GM12878 (cell line): Measurements from ENCODE around the gene MTAP. TPM values are rescaled to one million over a fixed set of nuclear protein-coding genes. Genes with fewer than 3 reads are reported as not detected.

ENCODE experiments used
- ATAC-seq: fragments of 200-7000 bp; cut with Tn5 transposase; 3 replicates; pipeline ENCODE4 v1.9.1; 2020; ENCODE audit warnings: mild to moderate bottlenecking, moderate library complexity
- BruUV-seq: library from RNA; stranded (reverse); fragments of 400-500 nt; replicated peaks from 2 replicates; lab custom pipeline; 2021; lab: Mats Ljungman, UMichigan
- CTCF ChIA-PET: fragments of 300-600 bp; sonication (Branson Sonifier 250); formaldehyde crosslinking; extraction: SDS; loops from one replicate; lab custom pipeline; 2021; ENCODE audit warnings: inconsistent platforms; lab: Yijun Ruan, JAX
- POLR2A ChIA-PET: fragments of 350-600 bp; formaldehyde crosslinking; extraction: SDS; loops from one replicate; lab custom pipeline; 2021; ENCODE audit warnings: inconsistent platforms; lab: Charles Lee
- RAD21 ChIA-PET: fragments of 300-600 bp; sonication (Branson Sonifier 250); formaldehyde crosslinking; loops from one replicate; lab custom pipeline; 2023; ENCODE audit warnings: antibody characterized with exemption; ENCODE audit not compliant: unreplicated experiment; lab: Charles Lee
- SMC1A ChIA-PET: fragments of 300-600 bp; sonication (Branson Sonifier 250); formaldehyde crosslinking; loops from one replicate; lab custom pipeline; 2023; ENCODE audit not compliant: unreplicated experiment, uncharacterized antibody; lab: Charles Lee
- DNase-seq: peaks from one replicate; pipeline ENCODE4 v3.0.0-alpha.2; 2011; ENCODE audit warnings: low read depth, low spot score
- FAIRE-seq: peaks from 3 replicates; lab custom pipeline; 2011; peaks lifted over from hg19 to GRCh38; lab: Jason Lieb, UNC
- H2AFZ ChIP-seq: 2 replicates; pipeline ENCODE4 v1.6.0; 2011; ENCODE audit warnings: low read depth, low read length, control low read depth; ENCODE audit not compliant: control insufficient read depth
- H3K27ac ChIP-seq: 2 replicates; pipeline ENCODE4 v1.5.1; 2011; ENCODE audit warnings: control low read depth; ENCODE audit not compliant: control insufficient read depth, insufficient read depth
- H3K27me3 ChIP-seq, 2 experiments: replicated peaks in 1 of 2; 2 replicates each; pipeline versions ENCODE4 v1.6.0 to v1.6.1; 2011; ENCODE audit warnings: low read length in 1 of 2; ENCODE audit not compliant: control insufficient read depth in 2 of 2, insufficient read depth in 2 of 2
- H3K36me3 ChIP-seq, 2 experiments: 2 replicates each; pipeline ENCODE4 v1.5.1; 2011; ENCODE audit warnings: low read length in 1 of 2; ENCODE audit not compliant: control insufficient read depth in 2 of 2, insufficient read depth in 2 of 2
- H3K4me1 ChIP-seq: 2 replicates; pipeline ENCODE4 v1.6.1; 2011; ENCODE audit warnings: mild to moderate bottlenecking, low read length, moderate library complexity, mixed read lengths; ENCODE audit not compliant: control insufficient read depth, insufficient read depth
- H3K4me2 ChIP-seq: 2 replicates; pipeline ENCODE4 v1.6.0; 2011; ENCODE audit warnings: control low read depth; ENCODE audit not compliant: control insufficient read depth, insufficient read depth
- H3K4me3 ChIP-seq: fragments of 200-600 bp; sonication (generic); 2 replicates; pipeline ENCODE4 v1.5.1; 2016
- H3K79me2 ChIP-seq: 2 replicates; pipeline ENCODE4 v1.6.0; 2011; ENCODE audit warnings: low read length; ENCODE audit not compliant: control insufficient read depth, insufficient read depth
- H3K9ac ChIP-seq: 2 replicates; pipeline ENCODE4 v1.8.0; 2011; ENCODE audit warnings: low read length, control low read depth, mixed read lengths; ENCODE audit not compliant: control insufficient read depth, insufficient read depth
- H3K9me3 ChIP-seq: replicated peaks from 3 replicates; pipeline ENCODE4 v1.5.1; 2011; ENCODE audit warnings: mild to moderate bottlenecking, low read length; ENCODE audit not compliant: control insufficient read depth, insufficient read depth
- H4K20me1 ChIP-seq: 2 replicates; pipeline ENCODE4 v1.6.0; 2011; ENCODE audit not compliant: control insufficient read depth, insufficient read depth
- ATF7 ChIP-seq: fragments of 450-650 bp; IDR thresholded peaks from 2 replicates; pipeline ENCODE4 v1.6.1; 2016; ENCODE audit warnings: low read depth, mild to moderate bottlenecking
- E4F1 ChIP-seq: fragments of 450-650 bp; IDR thresholded peaks from 2 replicates; pipeline ENCODE4 v1.6.1; 2018; ENCODE audit warnings: borderline replicate concordance, mild to moderate bottlenecking; ENCODE audit not compliant: partially characterized antibody
- HCFC1 ChIP-seq: fragments of 150-350 bp; IDR thresholded peaks from 2 replicates; pipeline ENCODE4 v1.6.1; 2014; ENCODE audit warnings: low read length
- KDM1A ChIP-seq: fragments of 200-600 bp; sonication (generic); IDR thresholded peaks from 2 replicates; pipeline ENCODE4 v1.6.1; 2016; ENCODE audit warnings: borderline replicate concordance
- LARP7 ChIP-seq: fragments of 450-650 bp; IDR thresholded peaks from 2 replicates; pipeline ENCODE4 v1.6.1; 2017; ENCODE audit warnings: mild to moderate bottlenecking
- NKRF ChIP-seq: fragments of 450-650 bp; conservative IDR thresholded peaks from 2 replicates; pipeline ENCODE4 v1.6.1; 2017; ENCODE audit warnings: mild to moderate bottlenecking, moderate library complexity
- NR2C2 ChIP-seq: IDR thresholded peaks from 2 replicates; pipeline ENCODE4 v1.6.1; 2011; ENCODE audit warnings: borderline replicate concordance, low read depth; ENCODE audit not compliant: control insufficient read depth, insufficient read length
- PRDM15 ChIP-seq: fragments of 450-650 bp; formaldehyde crosslinking; IDR thresholded peaks from 2 replicates; pipeline ENCODE4 v1.4.0; 2020; ENCODE audit warnings: mild to moderate bottlenecking, moderate library complexity
- RB1 ChIP-seq: fragments of 450-650 bp; formaldehyde crosslinking; IDR thresholded peaks from 2 replicates; pipeline ENCODE4 v1.6.1; 2017; ENCODE audit warnings: mild to moderate bottlenecking, borderline replicate concordance
- RELB ChIP-seq: fragments of 450-650 bp; IDR thresholded peaks from 2 replicates; pipeline ENCODE4 v1.6.1; 2017; ENCODE audit warnings: low read depth, mild to moderate bottlenecking, moderate library complexity
- WGBS: methylation state at CpG from one replicate; pipeline ENCODE4 v1.1.6; 2016; ENCODE audit warnings: low lambda C conversion rate; ENCODE audit not compliant: insufficient replicate concordance, insufficient coverage; ENCODE audit errors: missing lambda C conversion rate; 5-methylcytosine and 5-hydroxymethylcytosine counted together
- in situ Hi-C: fragments of 300-500 bp; cut with MboI; formaldehyde crosslinking; loops from 9 replicates; pipeline ENCODE4 v1.14.3; 2018; ENCODE audit warnings: mixed read lengths
- intact Hi-C: fragments of 100-400 bp; cut with micrococcal nuclease; formaldehyde crosslinking; loops from one replicate; pipeline ENCODE4 v1.14.2; 2022; ENCODE audit not compliant: unreplicated experiment
- polyA plus RNA-seq, 11 experiments: library from polyadenylated mRNA; depleted of rRNA in 4 of 11; unstranded in 6 of 11; stranded (reverse) in 5 of 11; fragments of >200 nt; fragmentation: Nextera tagmentation in 4 of 11; fragmentation: Illumina TruSeq in 1 of 11; extraction: Ambion mirVana in 4 of 11; extraction: Trizol in 1 of 11; gene quantifications; 1 replicate in 1 of 11; 2 replicates in 10 of 11; pipeline versions ENCODE4 v1.2.1 to v1.2.3, GENCODE V29; 2011 to 2016; ENCODE audit warnings: inconsistent platforms in 2 of 11, missing spikeins in 2 of 11, low read depth in 1 of 11
- total RNA-seq, 4 experiments: library from RNA; depleted of rRNA in 3 of 4; stranded (reverse); fragments of >200 nt in 3 of 4; fragmentation: Illumina TruSeq in 1 of 4; extraction: Trizol in 1 of 4; gene quantifications; 2 replicates each; pipeline versions ENCODE4 v1.2.1 to v1.2.3, GENCODE V29; 2013 to 2021

MTAP gene
- total and polyA plus RNA-seq, 10 of the 15 experiments (the other 5 are each of a cell fraction or from before 2014, with no cell fraction given): 16.4 to 29.9 (median 22.6) TPM

- no peak overlapping the region for H2AFZ ChIP-seq
- 74% methylated on average over 28 of the region's 28 CpGs for WGBS
- H3K9me3 ChIP-seq: peaks cover 8% of the 10 kb centered on the region; the same call in 1 of the 3 replicates
- ChIA-PET CTCF (no interaction called here), POLR2A (no interaction called here), RAD21 (interaction anchor here (0.6 kb wide), 2 partner anchors 162 to 264 kb away, joined by 3 to 9 read pairs; no protein-coding TSS in a partner anchor), SMC1A (no interaction called here)
- no peak overlapping the region for H3K4me3 ChIP-seq
- no peak overlapping the region for H3K4me2 ChIP-seq
- no peaks in the 10 kb centered on the region for H3K79me2 ChIP-seq
- no peaks in the 10 kb centered on the region for H4K20me1 ChIP-seq
- peaks cover 8% of the 10 kb centered on the region for H3K4me1 ChIP-seq
- H3K9ac ChIP-seq: no peak overlapping the region
- in situ Hi-C loops (loop anchor here (5.0 kb wide), 1 partner anchor 48 kb away; no protein-coding TSS in a partner anchor), intact Hi-C loops (no loop called here)
- DNase-seq (no peak), ATAC-seq (no peak), FAIRE-seq (no peak)
- no peaks in the 10 kb centered on the region for H3K36me3 ChIP-seq
- no TSS peak for BruUV-seq
- no peak overlapping the region for H3K27ac ChIP-seq
- H3K27me3 ChIP-seq: peaks cover 0 to 11% of the 10 kb centered on the region in 2 experiments; a peak in 1 of 4 replicates
- TF ChIP-seq RB1 (no peak), RELB (no peak), ATF7 (no peak), PRDM15 (CRISPR knock-in tag) (no peak), E4F1 (no peak), KDM1A (no peak), NKRF (no peak), NR2C2 (no peak), LARP7 (no peak), HCFC1 (no peak)
Measured at GRCh38 chr9:21969011-21969940, 166.8 kb downstream of the MTAP start.
